NCI-H187 (cell line): ENCODE results near the gene NDUFB7.
"Not testable (repeated sequence)": the region's sequence is repeated elsewhere in the genome, so short reads cannot be mapped to it uniquely, and the experiment has no call there.

ENCODE experiments used
- DNase-seq, 2 experiments: peaks; one replicate each; lab custom pipeline; 2025; lab: John Stamatoyannopoulos, UW

NDUFB7 gene

GRCh38 chr19:14553042-14553938 lies 18.6 kb downstream of the NDUFB7 start:
- DNase-seq = no peak

- DNase-seq = not testable (repeated sequence)
Observed at GRCh38 chr19:14552006-14552360, 19.9 kb downstream of the NDUFB7 start.

GRCh38 chr19:14551134-14552005 lies 20.5 kb downstream of the NDUFB7 start:
- not testable (repeated sequence) for DNase-seq

GRCh38 chr19:14550201-14550754 lies 21.6 kb downstream of the NDUFB7 start:
- DNase-seq = no peak

- peak in 1 of 2 experiments; percentile 44 for DNase-seq
Observed at GRCh38 chr19:14545716-14546082, 26.2 kb downstream of the NDUFB7 start.

- DNase-seq = peak; percentile 48 to 62
Observed at GRCh38 chr19:14544977-14545715, 26.7 kb downstream of the NDUFB7 start.

- no peak for DNase-seq
Observed at GRCh38 chr19:14544047-14544446, 27.8 kb downstream of the NDUFB7 start.

- no peak for DNase-seq
Observed at GRCh38 chr19:14542711-14543328, 29.0 kb downstream of the NDUFB7 start.

GRCh38 chr19:14541979-14542378 lies 29.9 kb downstream of the NDUFB7 start:
- not testable (repeated sequence) for DNase-seq

- no peak for DNase-seq
Observed at GRCh38 chr19:14540741-14541525, 30.9 kb downstream of the NDUFB7 start.

GRCh38 chr19:14536926-14537692 lies 34.8 kb downstream of the NDUFB7 start:
- peak in 1 of 2 experiments; percentile 5 for DNase-seq

- no peak for DNase-seq
Observed at GRCh38 chr19:14533450-14533849, 38.4 kb downstream of the NDUFB7 start.

- DNase-seq = no peak
Observed at GRCh38 chr19:14530506-14530905, 41.4 kb downstream of the NDUFB7 start.

GRCh38 chr19:14530005-14530348 lies 41.9 kb downstream of the NDUFB7 start:
- DNase-seq = no peak

- DNase-seq = peak; percentile 94 to 95
Observed at GRCh38 chr19:14529254-14530004, 42.4 kb downstream of the NDUFB7 start, which contains the start of gene TECR. TECR (plus strand) TSS chr19:14529594; CDS start chr19:14529697, 103 bp downstream.

- DNase-seq = no peak
Observed at GRCh38 chr19:14528419-14529253, 43.2 kb downstream of the NDUFB7 start.

- DNase-seq = no peak
Observed at GRCh38 chr19:14526423-14526822, 45.4 kb downstream of the NDUFB7 start.

- DNase-seq = no peak
Observed at GRCh38 chr19:14525729-14526128, 46.1 kb downstream of the NDUFB7 start.
